GM13976 (cell line): ENCODE data around the gene DNMT3B.
"Not testable (repeated sequence)": the region's sequence is repeated elsewhere in the genome, so short reads cannot be mapped to it uniquely, and the experiment has no call there.

Experiments
- DNase-seq: peaks from one replicate; pipeline ENCODE4 v3.0.0; 2012; ENCODE audit warnings: low spot score
- CTCF ChIP-seq: IDR thresholded peaks from 2 replicates; pipeline ENCODE4 v1.5.1; 2012; ENCODE audit warnings: borderline replicate concordance, mild to moderate bottlenecking; ENCODE audit not compliant: insufficient read depth; ENCODE audit errors: extremely low read depth, missing control alignments, control extremely low read depth
- in situ Hi-C: fragments of 300-500 bp; cut with MboI; formaldehyde crosslinking; loops from one replicate; pipeline ENCODE4 v1.12.0; 2022; ENCODE audit warnings: low sequenced_read_pairs, mixed read lengths, inconsistent platforms; ENCODE audit not compliant: unreplicated experiment

DNMT3B gene

GRCh38 chr20:32790751-32791057, 28.5 kb downstream of the DNMT3B start:
- no peak for DNase-seq
- in situ Hi-C loops = no loop called here
- no peak for TF ChIP-seq CTCF

- no peak for TF ChIP-seq CTCF
- in situ Hi-C loops = no loop called here
- peak; percentile 86 for DNase-seq
Observed at GRCh38 chr20:32792316-32792715, 30.1 kb downstream of the DNMT3B start.

- TF ChIP-seq CTCF = no peak
- in situ Hi-C loops = no loop called here
- no peak for DNase-seq
Observed at GRCh38 chr20:32792731-32793458, 30.7 kb downstream of the DNMT3B start.

GRCh38 chr20:32796383-32796948, 34.3 kb downstream of the DNMT3B start:
- TF ChIP-seq CTCF = no peak
- DNase-seq = no peak
- in situ Hi-C loops = no loop called here

GRCh38 chr20:32796981-32797451, 34.8 kb downstream of the DNMT3B start:
- in situ Hi-C loops = no loop called here
- DNase-seq = no peak
- TF ChIP-seq CTCF = no peak

- in situ Hi-C loops, DNase-seq: not testable (repeated sequence)
Observed at GRCh38 chr20:32797571-32797970, 35.4 kb downstream of the DNMT3B start.
